ENCODE results near the gene KRTAP5-10.
"Not testable (repeated sequence)": the region's sequence is repeated elsewhere in the genome, so short reads cannot be mapped to it uniquely, and the experiment has no call there.

GRCh38 chr11:71604798-71605488 is 39.6 kb downstream of the KRTAP5-10 start:
- TF ChIP-seq CTCF (IDR thresholded peaks at IDR 0.05; ENCODE audit: low read length): peak; percentile 32; the same call in 1 of the 2 replicates
- TF ChIP-seq EZH2 (optimal IDR thresholded peaks at IDR 0.05; ENCODE audit: low read depth, low read length): not testable (repeated sequence)

Measured in MM.1S (cell line).